DND-41 (cell line): ENCODE measurements around the gene PPP6R2.

ENCODE experiments used
- ATAC-seq: fragments of 200-7000 bp; cut with Tn5 transposase; 3 replicates; pipeline ENCODE4 v1.9.1; 2021; ENCODE audit warnings: low read depth; ENCODE audit not compliant: insufficient read depth
- DNase-seq: peaks from one replicate; pipeline ENCODE4 v3.0.0-alpha.2; 2020
- H2AFZ ChIP-seq: 2 replicates; pipeline ENCODE4 v1.6.0; 2012; ENCODE audit warnings: low read depth, low read length
- H3K27ac ChIP-seq: 2 replicates; pipeline ENCODE4 v1.5.1; 2012; ENCODE audit warnings: low read length, inconsistent platforms
- H3K27me3 ChIP-seq: fragments of 200-600 bp; sonication (generic); 2 replicates; pipeline ENCODE4 v1.6.0; 2012; ENCODE audit warnings: low read length, mild to moderate bottlenecking, inconsistent platforms; ENCODE audit not compliant: insufficient read depth, poor library complexity
- H3K36me3 ChIP-seq: 2 replicates; pipeline ENCODE4 v1.5.1; 2012; ENCODE audit warnings: low read length, inconsistent platforms; ENCODE audit not compliant: insufficient read depth
- H3K4me1 ChIP-seq: 2 replicates; pipeline ENCODE4 v1.5.1; 2012; ENCODE audit warnings: mild to moderate bottlenecking, low read length; ENCODE audit not compliant: insufficient read depth
- H3K4me2 ChIP-seq: 2 replicates; pipeline ENCODE4 v1.6.0; 2012; ENCODE audit warnings: mild to moderate bottlenecking, moderate library complexity, low read length, inconsistent platforms; ENCODE audit not compliant: insufficient read depth
- H3K4me3 ChIP-seq, 2 experiments: fragments of 200-600 bp in 1 of 2; shearing (Covaris generic) in 1 of 2; 2 replicates each; pipeline ENCODE4 v1.5.1; 2012 to 2016; ENCODE audit warnings: inconsistent platforms in 2 of 2, low read length in 2 of 2, mild to moderate bottlenecking in 2 of 2, low read depth in 1 of 2, moderate library complexity in 1 of 2
- H3K79me2 ChIP-seq: 2 replicates; pipeline ENCODE4 v1.6.0; 2012; ENCODE audit warnings: low read length, inconsistent platforms; ENCODE audit not compliant: insufficient read depth
- H3K9ac ChIP-seq: 2 replicates; pipeline ENCODE4 v1.6.0; 2012; ENCODE audit warnings: low read depth, mild to moderate bottlenecking, inconsistent platforms, low read length, moderate library complexity
- H3K9me3 ChIP-seq: 2 replicates; pipeline ENCODE4 v1.5.1; 2012; ENCODE audit warnings: low read length, moderate library complexity, mild to moderate bottlenecking, inconsistent platforms; ENCODE audit not compliant: insufficient read depth, severe bottlenecking
- H4K20me1 ChIP-seq: 2 replicates; pipeline ENCODE4 v1.6.0; 2012; ENCODE audit warnings: low read length; ENCODE audit not compliant: insufficient read depth
- CTCF ChIP-seq: IDR thresholded peaks from 2 replicates; pipeline ENCODE4 v1.5.1; 2012; ENCODE audit warnings: borderline replicate concordance, low read length, moderate library complexity, mild to moderate bottlenecking; ENCODE audit not compliant: poor library complexity, severe bottlenecking; ENCODE audit errors: extremely low read depth
- EZH2 ChIP-seq: IDR thresholded peaks from 3 replicates; pipeline ENCODE4 v1.6.1; 2012; ENCODE audit warnings: borderline replicate concordance, low read depth, mild to moderate bottlenecking, moderate library complexity, low read length, inconsistent platforms; ENCODE audit not compliant: severe bottlenecking

The PPP6R2 gene

GRCh38 chr22:50437511-50438304 is 94.6 kb downstream of the PPP6R2 start:
- Histone ChIP-seq H3K4me3 (no peak overlapping the region), H3K4me2 (no peak overlapping the region), H2AFZ (no peak overlapping the region), H3K9ac (no peak overlapping the region), H3K36me3 (peaks cover 78% of the 10 kb centered on the region), H3K9me3 (no peaks in the 10 kb centered on the region), H3K27ac (no peak overlapping the region), H4K20me1 (peaks cover 22% of the 10 kb centered on the region), H3K4me1 (no peaks in the 10 kb centered on the region), H3K27me3 (no peaks in the 10 kb centered on the region), H3K79me2 (no peaks in the 10 kb centered on the region)
- DNase-seq (no peak), ATAC-seq (no peak)
- TF ChIP-seq EZH2, result no peak
- no peak for TF ChIP-seq CTCF

GRCh38 chr22:50438305-50439275 is 95.5 kb downstream of the PPP6R2 start:
- no peak for TF ChIP-seq CTCF
- TF ChIP-seq EZH2, result no peak
- Histone ChIP-seq H4K20me1 (peaks cover 25% of the 10 kb centered on the region), H2AFZ (no peak overlapping the region), H3K4me3 (no peak overlapping the region), H3K4me2 (no peak overlapping the region), H3K9ac (no peak overlapping the region), H3K27ac (no peak overlapping the region), H3K27me3 (no peaks in the 10 kb centered on the region), H3K9me3 (no peaks in the 10 kb centered on the region), H3K36me3 (peaks cover 79% of the 10 kb centered on the region), H3K4me1 (no peaks in the 10 kb centered on the region), H3K79me2 (no peaks in the 10 kb centered on the region)
- ATAC-seq (no peak), DNase-seq (no peak)

GRCh38 chr22:50439314-50439870 is 96.3 kb downstream of the PPP6R2 start:
- H3K9ac ChIP-seq, result no peak overlapping the region

More at GRCh38 chr22:50439314-50439870, 96.3 kb downstream of the PPP6R2 start:
- H3K9me3 ChIP-seq, result no peaks in the 10 kb centered on the region
- H3K4me1 ChIP-seq, result no peaks in the 10 kb centered on the region
- DNase-seq (no peak), ATAC-seq (no peak)
- peaks cover 28% of the 10 kb centered on the region for H4K20me1 ChIP-seq
- no peaks in the 10 kb centered on the region for H3K79me2 ChIP-seq
- H3K36me3 ChIP-seq, result peaks cover 84% of the 10 kb centered on the region
- H3K27me3 ChIP-seq, result no peaks in the 10 kb centered on the region
- no peak overlapping the region for H3K27ac ChIP-seq
- H3K4me3 ChIP-seq, result no peak overlapping the region
- TF ChIP-seq CTCF (no peak), EZH2 (no peak)
- H3K4me2 ChIP-seq, result no peak overlapping the region
- no peak overlapping the region for H2AFZ ChIP-seq
